EL (cell line): Measurements from ENCODE around the gene SREBF1.

Experiments used
- DNase-seq: peaks from one replicate; pipeline ENCODE4 v3.0.0-alpha.2; 2016

SREBF1 gene

DNA sequence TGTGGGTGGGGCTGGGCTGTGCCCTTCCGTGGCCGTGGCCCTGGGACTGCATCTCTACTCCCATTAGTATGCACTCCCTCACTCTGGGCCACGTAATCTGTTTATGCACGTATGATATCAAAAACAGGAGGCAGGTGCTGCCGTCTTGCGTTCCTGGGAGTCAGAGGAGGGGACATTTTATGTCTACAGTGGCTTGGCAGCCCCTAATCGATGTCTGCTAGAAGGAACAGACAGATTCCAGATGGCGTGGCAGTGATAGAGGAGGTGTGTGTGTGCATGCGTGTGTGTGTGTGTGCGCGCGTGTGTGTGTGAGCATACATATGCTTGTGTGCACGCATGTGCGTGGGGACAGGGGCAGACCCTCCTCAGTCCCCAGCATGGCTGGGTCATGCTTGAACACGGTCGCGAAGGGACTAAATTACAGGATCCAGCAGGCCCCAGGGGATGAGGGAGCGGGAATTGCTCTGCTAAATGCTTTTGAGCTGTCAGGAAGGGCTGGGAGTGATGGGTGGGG, 44.7 kb downstream of the SREBF1 start:
- DNase-seq = no peak

DNA sequence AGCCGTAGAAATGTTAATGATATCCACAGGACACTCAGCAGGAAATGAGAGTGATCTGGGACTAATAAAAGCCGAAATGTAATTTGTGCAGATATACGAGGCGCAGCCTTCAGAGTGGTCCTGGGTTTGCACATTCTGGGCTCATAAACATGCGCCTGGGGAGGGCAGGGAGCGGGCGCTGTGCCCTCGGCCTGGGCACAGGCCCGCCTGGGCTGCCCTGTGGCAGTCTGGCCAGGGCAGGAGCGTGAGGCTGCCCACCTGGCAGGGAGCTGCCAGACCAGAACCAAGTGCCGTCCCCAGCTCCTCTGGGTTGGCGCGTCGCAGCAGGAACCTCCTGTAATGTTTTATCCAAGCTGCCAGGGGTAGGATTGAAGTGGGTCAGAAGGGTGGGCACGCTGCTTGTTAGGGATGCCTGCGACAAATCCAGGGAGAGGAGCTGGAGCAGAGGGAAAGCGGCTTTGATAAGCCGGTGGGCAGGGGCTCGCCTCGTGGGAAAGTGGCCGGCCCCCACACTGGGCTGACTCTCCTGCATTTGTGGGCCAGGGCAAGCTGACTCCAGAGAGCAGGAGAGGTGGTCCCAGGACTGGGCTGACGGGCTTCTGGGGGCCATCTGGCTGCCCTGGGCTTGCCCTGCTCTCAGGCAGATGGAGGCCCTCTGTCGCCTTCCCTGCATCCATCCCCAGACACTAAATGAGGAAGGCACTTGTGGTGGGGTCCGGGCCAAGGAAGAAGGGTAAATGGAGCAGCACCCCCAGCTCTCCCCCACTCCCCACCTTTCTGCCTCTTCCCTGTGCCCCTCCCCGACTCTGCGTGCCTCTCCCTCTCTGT, 45.9 kb downstream of the SREBF1 start:
- no peak for DNase-seq

DNA sequence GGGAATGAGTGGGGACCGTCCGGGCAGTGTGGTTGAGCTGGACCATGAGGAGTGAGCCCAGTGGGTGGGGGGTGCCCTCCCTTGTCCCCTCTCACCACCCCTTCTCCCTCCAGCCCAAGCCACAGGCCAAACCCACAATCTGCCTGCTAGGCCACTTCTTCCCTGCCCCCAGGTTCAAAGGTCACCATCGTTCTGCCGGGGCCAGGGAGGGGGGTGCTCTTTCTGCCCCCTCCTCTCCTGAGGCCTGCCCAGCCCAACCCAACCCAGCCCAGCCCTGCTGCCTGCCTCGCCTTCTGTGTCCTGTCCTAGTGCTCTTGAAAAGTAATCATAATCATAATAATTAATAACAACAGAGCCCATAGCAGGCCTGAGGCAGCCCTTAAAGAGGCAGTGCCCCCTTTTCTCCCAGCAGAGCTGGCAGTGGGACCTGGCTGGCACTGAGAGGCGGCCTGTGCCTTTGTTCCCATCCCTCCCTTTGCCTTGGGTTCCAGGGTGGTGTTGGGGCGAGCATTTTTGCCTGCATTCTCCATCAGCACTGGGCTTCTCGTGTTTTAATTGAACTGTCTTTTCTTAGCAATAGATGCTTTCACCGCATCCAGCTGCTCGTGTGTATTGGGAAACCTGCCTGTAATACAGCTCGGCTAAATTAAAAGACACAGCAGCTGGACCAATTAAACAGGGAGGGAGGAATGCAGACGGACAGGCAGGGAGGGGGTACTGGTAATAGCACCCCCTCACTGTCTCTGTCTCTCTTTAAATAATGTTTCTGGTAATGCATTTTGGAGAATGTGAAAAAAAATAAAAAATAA, 46.8 kb downstream of the SREBF1 start:
- no peak for DNase-seq

- no peak for DNase-seq
Measured at GRCh38 chr17:17789410-17789809, 47.4 kb downstream of the SREBF1 start.

DNA sequence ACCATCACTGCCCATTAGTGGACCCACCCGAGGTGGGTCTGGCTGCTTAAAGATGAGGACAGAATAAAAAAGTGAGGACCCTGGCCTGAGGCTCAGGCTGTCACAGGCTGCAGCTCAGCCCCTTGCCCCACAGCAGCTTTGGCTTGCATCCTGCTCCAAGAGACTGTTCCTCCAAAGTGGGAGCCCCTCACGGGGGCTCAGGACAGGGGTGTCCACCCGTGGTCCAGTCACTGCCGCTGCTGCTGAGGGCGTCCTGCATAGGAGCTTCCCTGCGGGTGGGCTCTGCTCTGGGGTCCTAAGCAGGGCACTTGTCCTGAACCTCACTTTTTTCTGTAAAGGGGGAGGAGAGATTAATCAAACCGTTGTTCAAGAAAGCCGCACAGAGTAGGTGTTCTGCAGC, 47.8 kb downstream of the SREBF1 start:
- DNase-seq = no peak

DNA sequence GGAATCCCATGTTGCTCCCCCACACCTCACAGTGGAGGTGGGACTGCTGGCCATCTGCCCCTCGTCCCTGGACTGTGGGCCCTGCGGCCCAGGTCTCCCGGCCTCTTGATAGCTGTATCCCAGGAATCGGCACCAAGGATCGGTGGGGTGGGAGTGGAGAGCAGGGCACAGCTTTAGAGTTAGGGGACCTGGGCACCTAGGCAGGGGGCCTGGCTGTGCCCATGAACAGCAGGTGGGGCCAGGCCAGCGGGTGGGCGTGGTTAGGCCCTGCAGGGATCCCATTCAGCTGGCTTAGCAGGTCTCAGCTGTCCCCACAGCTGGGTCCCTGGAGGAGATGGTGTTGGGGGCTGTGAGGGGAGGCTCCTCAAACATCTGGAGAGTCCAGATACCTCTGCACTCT, 49.2 kb downstream of the SREBF1 start:
- DNase-seq = no peak

GRCh38 chr17:17786998-17787397, 49.8 kb downstream of the SREBF1 start:
- DNase-seq = no peak

- DNase-seq = no peak
Measured at GRCh38 chr17:17785407-17785806, 51.4 kb downstream of the SREBF1 start.

GRCh38 chr17:17784657-17785267, 52.0 kb downstream of the SREBF1 start:
- no peak for DNase-seq

DNA sequence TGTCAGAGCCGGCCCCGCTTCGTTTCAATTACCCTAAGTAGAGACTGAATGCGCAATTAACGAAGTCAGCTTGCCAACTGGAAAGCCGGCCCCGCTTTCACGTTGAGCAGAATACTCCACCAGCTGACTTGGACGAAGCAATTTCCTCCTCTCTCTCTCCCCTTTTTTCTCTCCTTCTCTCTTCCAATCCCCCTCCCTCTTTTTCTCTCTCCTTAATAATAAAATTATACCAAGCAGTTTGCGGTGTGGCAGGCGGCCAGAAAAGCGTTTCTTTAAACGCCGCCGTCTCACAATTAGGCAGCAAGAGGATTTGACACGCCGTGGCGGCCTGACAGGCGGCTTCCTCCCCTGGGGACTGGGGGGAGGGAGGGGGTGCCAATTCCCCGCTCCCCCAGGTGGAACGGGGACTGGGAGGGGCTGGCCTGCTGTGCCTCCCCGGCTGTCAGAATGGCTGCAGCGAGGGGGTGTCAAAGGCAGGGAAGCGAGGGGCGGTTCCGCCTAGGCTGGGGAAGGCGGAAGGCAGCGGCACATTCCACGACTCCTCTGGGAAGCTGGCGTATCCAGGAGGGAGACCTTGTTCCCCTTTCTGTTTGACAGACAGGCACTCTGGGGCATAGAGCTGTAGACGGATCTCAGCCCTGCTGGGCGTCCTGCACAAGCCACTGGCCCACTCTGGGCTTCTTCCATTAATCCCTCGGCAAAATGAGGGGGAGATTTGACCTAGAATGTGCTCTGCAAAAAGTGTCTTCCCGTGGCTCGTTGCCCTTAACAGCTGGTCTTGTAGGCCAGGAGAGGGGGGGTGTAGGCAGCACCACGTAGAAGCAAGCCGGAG, 52.7 kb downstream of the SREBF1 start:
- no peak for DNase-seq

DNA sequence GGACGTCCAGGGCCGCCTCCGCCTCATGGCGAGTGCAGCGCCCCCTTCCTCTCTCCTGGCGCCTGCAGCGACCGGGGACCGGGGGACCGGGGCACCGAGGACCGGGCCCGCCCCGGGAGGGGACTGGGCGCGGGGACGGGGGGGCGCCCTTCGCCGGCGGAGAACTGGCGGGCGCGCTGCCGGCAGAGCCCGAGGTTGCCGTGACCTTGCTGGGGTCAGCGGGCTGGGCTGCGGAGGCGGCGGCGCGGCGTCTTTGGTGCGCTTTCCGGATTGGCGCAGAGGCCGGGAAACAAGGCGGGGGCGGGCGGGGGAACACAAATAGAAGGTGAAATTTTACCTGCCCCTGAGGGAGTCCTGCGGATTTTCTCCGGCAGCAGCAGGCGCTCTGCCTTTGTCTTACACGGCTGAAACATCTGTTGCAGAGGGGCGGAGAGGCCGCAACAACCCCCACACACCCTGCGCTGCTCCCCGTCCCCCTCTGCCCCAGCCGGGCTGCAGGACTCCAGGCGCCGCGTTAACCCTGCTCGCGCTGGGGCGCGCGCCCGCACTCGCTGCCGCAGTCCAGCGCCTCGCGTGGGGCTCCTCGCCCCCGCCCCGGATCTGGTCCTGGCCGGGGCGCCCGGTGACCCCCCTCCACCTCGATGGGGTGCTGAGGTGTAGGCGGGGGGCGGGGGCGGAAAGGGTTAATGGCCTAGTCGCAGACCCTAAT, 53.5 kb downstream of the SREBF1 start:
- DNase-seq = peak; percentile 36

GRCh38 chr17:17782523-17783115, 54.2 kb downstream of the SREBF1 start:
- DNase-seq = peak; percentile 30

- peak; percentile 64 for DNase-seq
Measured at GRCh38 chr17:17781591-17782496, 54.9 kb downstream of the SREBF1 start.

DNA sequence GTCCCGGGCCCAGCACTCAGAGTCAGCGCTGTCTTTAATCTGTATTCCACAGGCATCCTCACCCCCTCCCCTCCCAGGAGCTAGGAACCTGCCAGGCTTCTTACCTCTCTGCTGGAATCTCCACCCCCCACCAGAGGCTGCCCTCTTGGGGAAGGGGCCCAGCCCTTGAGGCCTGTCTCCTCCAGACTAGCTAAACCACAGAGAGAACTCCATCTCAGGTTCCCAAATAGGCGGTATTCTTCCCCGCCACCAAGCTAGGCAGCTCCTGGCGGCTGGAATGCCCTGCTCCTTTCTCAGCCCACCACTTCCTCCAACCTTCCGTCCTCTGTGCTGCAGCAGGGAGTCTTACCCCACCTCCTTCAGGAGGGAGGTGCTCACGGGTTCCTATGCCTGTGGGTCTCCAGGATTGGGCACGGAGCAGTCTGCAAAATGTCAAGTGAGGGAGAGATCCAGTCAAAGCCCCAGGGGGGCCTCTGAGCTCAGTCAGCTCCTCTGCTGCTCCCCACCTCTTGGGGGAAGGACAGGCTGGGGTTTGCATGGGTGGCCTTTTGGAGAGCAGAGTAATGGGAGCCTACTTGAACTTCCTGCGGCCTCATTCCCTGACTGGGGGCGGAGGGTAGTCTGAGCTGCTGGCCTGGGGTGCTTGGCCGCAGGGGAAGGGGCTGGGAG, 55.7 kb downstream of the SREBF1 start:
- DNase-seq = peak; percentile 68

GRCh38 chr17:17779015-17779611, 57.7 kb downstream of the SREBF1 start:
- no peak for DNase-seq

DNA sequence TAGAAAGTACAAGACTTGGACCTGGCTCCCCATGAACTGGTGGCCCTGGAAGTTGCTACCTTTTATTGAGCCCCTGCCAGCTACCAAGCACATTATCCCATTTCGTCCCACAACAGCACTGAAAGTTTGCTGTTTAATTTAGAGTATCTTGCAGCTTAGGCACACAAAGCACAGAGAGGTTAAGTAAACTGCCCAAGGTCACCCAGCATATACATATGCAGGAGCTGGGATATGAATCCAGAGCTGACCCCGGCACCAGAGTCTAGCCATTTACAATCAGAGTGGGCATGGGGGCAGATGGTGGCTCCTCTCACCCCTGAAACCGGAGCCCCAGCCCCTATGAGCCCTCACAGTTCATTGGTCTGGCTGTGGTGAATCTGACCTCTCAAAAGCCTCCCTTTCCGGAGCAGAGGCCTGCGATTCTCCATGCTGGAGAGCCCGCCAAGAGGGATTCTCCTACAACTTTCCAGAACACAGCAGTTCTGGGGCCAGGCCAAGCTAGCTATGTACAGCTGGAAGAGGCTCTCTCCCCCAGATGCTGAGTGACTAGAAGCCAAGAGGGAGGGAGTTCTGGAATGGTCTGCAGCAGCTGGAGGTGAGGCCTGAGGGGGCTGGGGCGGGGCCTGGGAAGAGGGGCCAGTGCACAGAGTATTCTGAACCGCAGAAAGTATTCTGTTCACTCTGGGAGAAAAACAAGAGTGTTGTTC, 58.3 kb downstream of the SREBF1 start:
- DNase-seq = no peak

DNA sequence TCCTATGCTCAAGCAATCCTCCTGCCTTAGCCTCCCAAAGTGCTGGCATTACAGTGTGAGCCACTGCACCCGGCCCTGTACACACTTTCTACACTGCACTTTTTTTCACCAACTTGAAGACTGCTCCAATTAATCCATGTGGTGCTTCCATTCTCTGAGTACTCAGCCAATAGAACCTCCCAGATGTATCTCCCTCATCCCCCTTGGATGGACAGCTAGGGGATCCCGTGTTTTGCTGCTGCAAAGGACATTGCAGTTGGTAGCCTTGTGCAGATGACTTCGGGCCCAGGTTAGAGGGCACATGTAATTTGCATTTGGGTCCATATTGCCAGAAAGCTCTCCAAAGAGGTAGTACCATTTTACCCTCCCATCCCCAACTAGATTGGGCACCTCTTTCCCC, 59.9 kb downstream of the SREBF1 start:
- DNase-seq = no peak

DNA sequence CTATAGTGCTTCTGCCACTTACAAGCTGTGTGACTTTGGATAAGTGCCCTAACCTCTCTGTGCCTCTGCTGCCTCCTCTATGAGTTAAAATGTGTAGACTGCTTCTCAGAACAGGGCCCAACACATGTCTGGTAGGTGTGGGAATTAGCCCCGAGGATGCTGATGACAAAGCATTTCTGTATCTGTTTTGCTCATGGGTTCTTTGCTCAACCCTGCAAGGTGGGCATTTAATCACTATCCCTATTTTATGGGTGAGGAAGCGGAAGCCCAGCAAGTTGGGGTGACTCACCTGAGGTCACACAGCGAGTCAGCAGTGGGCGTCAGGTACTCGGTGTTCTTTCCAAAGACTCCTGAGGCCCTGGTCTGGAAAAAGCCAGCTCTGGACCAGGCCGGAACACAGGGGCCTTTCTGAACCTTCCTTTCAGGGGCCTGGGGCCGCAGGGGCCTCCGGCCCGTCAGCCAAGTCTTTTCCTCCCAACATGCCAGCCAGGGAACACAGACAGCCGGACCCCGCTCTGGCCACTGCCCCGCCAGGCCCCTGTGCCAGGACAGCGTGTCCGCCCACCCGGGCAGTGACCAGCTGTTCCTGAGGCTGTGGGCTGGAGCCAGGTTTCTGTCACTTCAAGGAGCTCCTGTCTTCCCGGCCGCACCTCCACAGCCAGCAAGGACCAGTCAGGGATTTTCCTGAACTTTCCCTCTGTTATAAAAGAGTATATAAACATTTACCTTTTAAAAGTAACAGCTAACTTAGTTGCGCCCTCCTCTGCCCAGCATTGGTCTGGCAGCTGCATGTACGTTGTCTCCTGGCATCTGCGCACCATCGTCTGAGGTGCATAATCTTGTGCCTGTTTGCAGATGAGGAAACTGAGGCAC, 62.5 kb downstream of the SREBF1 start:
- DNase-seq = no peak
